SK-N-SH treated with all-trans-retinoic acid at 6 μM for 48 hours (cell line): ENCODE data around the gene MAGI3.
A peak's percentile ranks its signal among the peaks of the same experiment; 100 is the strongest.

Experiments used
- ATAC-seq: fragments of 200-7000 bp; cut with Tn5 transposase; 3 replicates; pipeline ENCODE4 v1.9.1; 2020; ENCODE audit warnings: mild to moderate bottlenecking, moderate library complexity
- ARNTL ChIP-seq: fragments of 450-650 bp; formaldehyde crosslinking; IDR thresholded peaks from 2 replicates; pipeline ENCODE4 v1.5.0; 2020; ENCODE audit warnings: low read depth, mild to moderate bottlenecking, moderate library complexity, borderline replicate concordance
- CSDC2 ChIP-seq: fragments of 250-450 bp; sonication (Bioruptor Pico); IDR thresholded peaks from 2 replicates; pipeline ENCODE4 v1.5.0; 2020; ENCODE audit warnings: mild to moderate bottlenecking, moderate library complexity
- ESRRG ChIP-seq: fragments of 250-450 bp; sonication (Bioruptor Pico); IDR thresholded peaks from 2 replicates; pipeline ENCODE4 v1.6.1; 2021; ENCODE audit warnings: mild to moderate bottlenecking
- OSR1 ChIP-seq: fragments of 250-450 bp; sonication (Bioruptor Pico); IDR thresholded peaks from 2 replicates; pipeline ENCODE4 v1.8.0; 2022; ENCODE audit warnings: moderate library complexity, mild to moderate bottlenecking, inconsistent platforms
- PPARA ChIP-seq: fragments of 250-450 bp; sonication (Bioruptor Pico); IDR thresholded peaks from 2 replicates; pipeline ENCODE4 v1.5.0; 2020; ENCODE audit warnings: mild to moderate bottlenecking, borderline replicate concordance
- RARB ChIP-seq: fragments of 250-450 bp; sonication (Bioruptor Pico); IDR thresholded peaks from 2 replicates; pipeline ENCODE4 v1.8.0; 2021; ENCODE audit warnings: mild to moderate bottlenecking, moderate library complexity
- SNAI2 ChIP-seq: fragments of 250-450 bp; sonication (Bioruptor Pico); IDR thresholded peaks from 2 replicates; pipeline ENCODE4 v1.5.0; 2020; ENCODE audit warnings: mild to moderate bottlenecking, moderate library complexity
- TCF4 ChIP-seq: fragments of 250-450 bp; sonication (Bioruptor Pico); IDR thresholded peaks from 2 replicates; pipeline ENCODE4 v1.8.0; 2021; ENCODE audit warnings: mild to moderate bottlenecking, moderate library complexity, borderline replicate concordance
- ZFP3 ChIP-seq: fragments of 250-450 bp; sonication (Bioruptor Pico); IDR thresholded peaks from 2 replicates; pipeline ENCODE4 v1.5.0; 2020; ENCODE audit warnings: mild to moderate bottlenecking, moderate library complexity
- ZFP30 ChIP-seq: fragments of 450-650 bp; formaldehyde crosslinking; IDR thresholded peaks from 2 replicates; pipeline ENCODE4 v1.5.0; 2022; ENCODE audit warnings: mild to moderate bottlenecking, moderate library complexity
- ZNF565 ChIP-seq: fragments of 450-650 bp; formaldehyde crosslinking; conservative IDR thresholded peaks from 2 replicates; pipeline ENCODE4 v1.5.0; 2020; ENCODE audit warnings: low read depth, mild to moderate bottlenecking, moderate library complexity
- ZNF70 ChIP-seq: fragments of 450-650 bp; formaldehyde crosslinking; IDR thresholded peaks from 2 replicates; pipeline ENCODE4 v1.5.0; 2020; ENCODE audit warnings: mild to moderate bottlenecking, moderate library complexity
- ZNF8 ChIP-seq: fragments of 450-650 bp; formaldehyde crosslinking; IDR thresholded peaks from 2 replicates; pipeline ENCODE4 v1.5.0; 2020; ENCODE audit warnings: mild to moderate bottlenecking, moderate library complexity
- TF ChIP-seq, protein P1 (sequence below): fragments of 250-450 bp; sonication (Bioruptor Pico); IDR thresholded peaks from 2 replicates; pipeline ENCODE4 v1.5.1; 2020; ENCODE audit warnings: low read depth, mild to moderate bottlenecking, moderate library complexity
- TF ChIP-seq, protein P2 (sequence below): fragments of 250-450 bp; sonication (Bioruptor Pico); IDR thresholded peaks from 2 replicates; pipeline ENCODE4 v1.5.1; 2021; ENCODE audit warnings: mild to moderate bottlenecking, moderate library complexity
- TF ChIP-seq, protein P3 (sequence below): fragments of 250-450 bp; sonication (Bioruptor Pico); IDR thresholded peaks from 2 replicates; pipeline ENCODE4 v1.8.0; 2021; ENCODE audit warnings: low read depth, mild to moderate bottlenecking, moderate library complexity, borderline replicate concordance
- TF ChIP-seq, protein P4 (sequence below): fragments of 250-450 bp; sonication (Bioruptor Pico); IDR thresholded peaks from 2 replicates; pipeline ENCODE4 v1.8.0; 2020; ENCODE audit warnings: mild to moderate bottlenecking, moderate library complexity, borderline replicate concordance

Gene MAGI3

DNA sequence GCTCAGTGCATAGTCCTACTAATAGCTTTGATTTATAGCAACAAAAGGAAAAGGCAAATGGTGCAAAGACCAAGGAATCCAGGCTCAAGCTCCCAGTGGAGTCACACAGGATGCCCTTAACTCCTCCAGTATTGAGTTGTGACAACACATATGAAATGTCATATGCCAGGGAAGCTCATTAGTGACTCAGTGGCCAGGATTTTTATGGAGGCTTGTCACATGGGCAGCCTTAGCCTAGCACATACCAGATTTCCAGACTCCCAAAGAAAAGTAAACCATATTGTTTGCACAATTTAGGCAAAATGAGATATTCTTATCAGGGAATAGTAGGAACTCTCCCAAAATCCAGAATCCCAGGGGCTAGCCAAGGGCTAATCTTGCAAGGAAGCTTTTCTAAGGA is 129.2 kb downstream of the MAGI3 start:
- TF ChIP-seq OSR1 (CRISPR knock-in tag) (no peak), ZFP3 (CRISPR knock-in tag) (no peak), ARNTL (no peak), TCF4 (no peak)
- TF ChIP-seq, protein P1, sequence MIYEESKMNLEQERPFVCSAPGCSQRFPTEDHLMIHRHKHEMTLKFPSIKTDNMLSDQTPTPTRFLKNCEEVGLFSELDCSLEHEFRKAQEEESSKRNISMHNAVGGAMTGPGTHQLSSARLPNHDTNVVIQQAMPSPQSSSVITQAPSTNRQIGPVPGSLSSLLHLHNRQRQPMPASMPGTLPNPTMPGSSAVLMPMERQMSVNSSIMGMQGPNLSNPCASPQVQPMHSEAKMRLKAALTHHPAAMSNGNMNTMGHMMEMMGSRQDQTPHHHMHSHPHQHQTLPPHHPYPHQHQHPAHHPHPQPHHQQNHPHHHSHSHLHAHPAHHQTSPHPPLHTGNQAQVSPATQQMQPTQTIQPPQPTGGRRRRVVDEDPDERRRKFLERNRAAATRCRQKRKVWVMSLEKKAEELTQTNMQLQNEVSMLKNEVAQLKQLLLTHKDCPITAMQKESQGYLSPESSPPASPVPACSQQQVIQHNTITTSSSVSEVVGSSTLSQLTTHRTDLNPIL = no peak
- TF ChIP-seq, protein P2, sequence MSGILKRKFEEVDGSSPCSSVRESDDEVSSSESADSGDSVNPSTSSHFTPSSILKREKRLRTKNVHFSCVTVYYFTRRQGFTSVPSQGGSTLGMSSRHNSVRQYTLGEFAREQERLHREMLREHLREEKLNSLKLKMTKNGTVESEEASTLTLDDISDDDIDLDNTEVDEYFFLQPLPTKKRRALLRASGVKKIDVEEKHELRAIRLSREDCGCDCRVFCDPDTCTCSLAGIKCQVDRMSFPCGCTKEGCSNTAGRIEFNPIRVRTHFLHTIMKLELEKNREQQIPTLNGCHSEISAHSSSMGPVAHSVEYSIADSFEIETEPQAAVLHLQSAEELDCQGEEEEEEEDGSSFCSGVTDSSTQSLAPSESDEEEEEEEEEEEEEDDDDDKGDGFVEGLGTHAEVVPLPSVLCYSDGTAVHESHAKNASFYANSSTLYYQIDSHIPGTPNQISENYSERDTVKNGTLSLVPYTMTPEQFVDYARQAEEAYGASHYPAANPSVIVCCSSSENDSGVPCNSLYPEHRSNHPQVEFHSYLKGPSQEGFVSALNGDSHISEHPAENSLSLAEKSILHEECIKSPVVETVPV (CRISPR knock-in tag) = no peak

DNA sequence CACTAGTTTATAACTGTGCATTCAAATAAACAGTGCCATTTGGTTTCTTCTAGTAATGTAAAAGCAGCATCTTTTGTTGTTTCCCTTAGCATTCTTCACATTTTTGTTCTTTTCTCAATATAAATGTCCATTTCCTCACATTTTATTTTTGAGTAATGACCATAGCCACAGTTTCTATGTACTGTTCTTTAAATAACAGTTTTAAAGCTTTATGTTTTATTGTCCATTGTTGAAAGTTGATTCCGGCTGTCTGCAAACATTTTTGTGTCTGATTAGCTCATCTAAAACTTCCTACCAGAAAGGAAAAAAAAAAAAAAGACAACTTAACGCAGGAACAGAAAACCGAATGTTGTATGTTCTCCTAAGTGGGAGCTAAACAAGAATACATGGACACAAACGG is 139.7 kb downstream of the MAGI3 start:
- TF ChIP-seq CSDC2 (CRISPR knock-in tag) (no peak), ESRRG (CRISPR knock-in tag) (no peak), ZNF565 (CRISPR knock-in tag) (no peak)
- TF ChIP-seq, protein P3, sequence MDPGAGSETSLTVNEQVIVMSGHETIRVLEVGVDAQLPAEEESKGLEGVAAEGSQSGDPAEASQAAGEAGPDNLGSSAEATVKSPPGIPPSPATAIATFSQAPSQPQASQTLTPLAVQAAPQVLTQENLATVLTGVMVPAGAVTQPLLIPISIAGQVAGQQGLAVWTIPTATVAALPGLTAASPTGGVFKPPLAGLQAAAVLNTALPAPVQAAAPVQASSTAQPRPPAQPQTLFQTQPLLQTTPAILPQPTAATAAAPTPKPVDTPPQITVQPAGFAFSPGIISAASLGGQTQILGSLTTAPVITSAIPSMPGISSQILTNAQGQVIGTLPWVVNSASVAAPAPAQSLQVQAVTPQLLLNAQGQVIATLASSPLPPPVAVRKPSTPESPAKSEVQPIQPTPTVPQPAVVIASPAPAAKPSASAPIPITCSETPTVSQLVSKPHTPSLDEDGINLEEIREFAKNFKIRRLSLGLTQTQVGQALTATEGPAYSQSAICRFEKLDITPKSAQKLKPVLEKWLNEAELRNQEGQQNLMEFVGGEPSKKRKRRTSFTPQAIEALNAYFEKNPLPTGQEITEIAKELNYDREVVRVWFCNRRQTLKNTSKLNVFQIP (CRISPR knock-in tag) = no peak
- ATAC-seq = no peak

More for the DNA sequence above, 129.2 kb downstream of the MAGI3 start:
- peak; percentile 42; the same call in 1 of the 3 replicates for ATAC-seq

DNA sequence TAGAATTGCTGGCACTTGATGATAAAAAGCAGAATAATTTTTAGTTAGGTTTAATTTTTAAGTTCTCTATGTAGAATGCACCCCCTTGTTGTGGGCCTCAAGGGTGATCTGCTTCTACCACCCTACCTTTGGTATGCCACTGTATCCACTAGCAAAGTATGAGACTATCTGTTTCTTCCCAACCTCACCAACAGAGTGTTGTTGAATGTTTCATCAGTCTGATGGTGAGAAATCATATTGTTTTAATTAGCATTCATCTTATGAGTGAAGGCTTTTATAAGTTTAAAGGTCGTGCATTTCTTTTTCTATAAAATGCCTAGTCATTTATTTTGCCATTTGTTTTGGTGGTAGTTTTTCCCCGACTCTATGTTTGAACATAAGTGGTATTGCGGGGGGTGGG is 141.0 kb downstream of the MAGI3 start:
- ATAC-seq = no peak
- TF ChIP-seq ZNF8 (CRISPR knock-in tag) (peak; percentile 51; the same call in 1 of the 2 replicates), SNAI2 (CRISPR knock-in tag) (no peak)

DNA sequence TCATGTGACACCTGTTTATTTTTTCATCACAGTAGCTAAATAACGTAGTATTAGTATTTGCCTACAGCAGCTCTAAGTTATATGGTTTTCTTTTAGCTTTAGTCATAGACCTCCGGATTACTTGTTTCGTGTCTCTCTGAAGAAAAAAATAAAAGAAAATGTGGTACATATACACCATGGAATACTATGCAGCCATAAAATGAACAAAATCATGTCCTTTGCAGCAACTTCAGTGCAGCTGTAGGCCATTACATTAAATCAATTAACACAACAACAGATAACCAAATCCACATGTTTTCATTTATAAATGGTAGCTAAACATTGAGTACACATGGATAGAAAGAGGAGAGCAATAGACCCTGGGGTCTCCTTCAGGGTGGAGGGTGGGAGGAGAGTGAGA is 142.7 kb downstream of the MAGI3 start:
- ATAC-seq = no peak
- TF ChIP-seq ZFP3 (CRISPR knock-in tag) (no peak), TCF4 (peak; percentile 60; the same call in 1 of the 2 replicates), ZNF70 (CRISPR knock-in tag) (no peak), OSR1 (CRISPR knock-in tag) (no peak), ESRRG (CRISPR knock-in tag) (no peak), ZFP30 (CRISPR knock-in tag) (no peak), RARB (CRISPR knock-in tag) (no peak), ZNF8 (CRISPR knock-in tag) (peak; percentile 94), PPARA (CRISPR knock-in tag) (no peak), CSDC2 (CRISPR knock-in tag) (no peak)
- TF ChIP-seq, protein P2 (CRISPR knock-in tag) = no peak
- TF ChIP-seq, protein P3 (CRISPR knock-in tag) = no peak
- TF ChIP-seq, protein P4, sequence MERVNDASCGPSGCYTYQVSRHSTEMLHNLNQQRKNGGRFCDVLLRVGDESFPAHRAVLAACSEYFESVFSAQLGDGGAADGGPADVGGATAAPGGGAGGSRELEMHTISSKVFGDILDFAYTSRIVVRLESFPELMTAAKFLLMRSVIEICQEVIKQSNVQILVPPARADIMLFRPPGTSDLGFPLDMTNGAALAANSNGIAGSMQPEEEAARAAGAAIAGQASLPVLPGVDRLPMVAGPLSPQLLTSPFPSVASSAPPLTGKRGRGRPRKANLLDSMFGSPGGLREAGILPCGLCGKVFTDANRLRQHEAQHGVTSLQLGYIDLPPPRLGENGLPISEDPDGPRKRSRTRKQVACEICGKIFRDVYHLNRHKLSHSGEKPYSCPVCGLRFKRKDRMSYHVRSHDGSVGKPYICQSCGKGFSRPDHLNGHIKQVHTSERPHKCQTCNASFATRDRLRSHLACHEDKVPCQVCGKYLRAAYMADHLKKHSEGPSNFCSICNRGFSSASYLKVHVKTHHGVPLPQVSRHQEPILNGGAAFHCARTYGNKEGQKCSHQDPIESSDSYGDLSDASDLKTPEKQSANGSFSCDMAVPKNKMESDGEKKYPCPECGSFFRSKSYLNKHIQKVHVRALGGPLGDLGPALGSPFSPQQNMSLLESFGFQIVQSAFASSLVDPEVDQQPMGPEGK (CRISPR knock-in tag) = no peak
